KOPT-K1 (cell line): ENCODE results near the gene UBA3.
A peak's percentile ranks its signal among the peaks of the same experiment; 100 is the strongest.

ENCODE experiments used
- H3K27ac ChIP-seq: fragments of 200-600 bp; sonication (generic); 2 replicates; pipeline ENCODE4 v1.5.1; 2016; ENCODE audit warnings: antibody characterized with exemption, mild to moderate bottlenecking, low read depth, low read length; ENCODE audit not compliant: poor library complexity, severe bottlenecking
- H3K36me3 ChIP-seq: fragments of 200-600 bp; sonication (generic); 2 replicates; pipeline ENCODE4 v1.5.1; 2017; ENCODE audit warnings: antibody characterized with exemption, mild to moderate bottlenecking, low read length, moderate library complexity; ENCODE audit not compliant: insufficient read depth
- H3K9me3 ChIP-seq: fragments of 200-600 bp; sonication (generic); 2 replicates; pipeline ENCODE4 v1.5.1; 2017; ENCODE audit warnings: antibody characterized with exemption, low read length, mild to moderate bottlenecking; ENCODE audit not compliant: insufficient read depth, poor library complexity, severe bottlenecking

The UBA3 gene

DNA sequence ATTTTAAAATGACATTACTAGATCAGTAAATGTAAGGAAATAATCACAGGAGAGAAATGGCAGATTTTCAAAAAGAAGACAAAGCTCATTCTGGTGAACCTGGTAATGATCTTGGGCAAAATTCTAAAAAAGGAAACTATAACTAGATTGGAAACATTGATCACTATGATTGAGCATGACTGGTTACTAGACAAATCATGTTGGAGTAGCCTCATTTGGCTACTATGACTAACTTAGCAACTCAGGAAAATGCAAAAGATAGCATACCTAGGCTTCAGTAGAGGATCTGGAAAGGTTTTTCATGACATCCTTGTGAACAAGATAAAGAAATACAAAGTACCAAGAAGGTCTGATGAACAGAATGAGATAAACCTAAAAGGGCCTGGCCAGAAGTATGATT, 20.5 kb downstream of the UBA3 start:
- Histone ChIP-seq H3K27ac (no peak overlapping the region), H3K36me3 (peaks cover 79% of the 10 kb centered on the region), H3K9me3 (peaks cover 2% of the 10 kb centered on the region)

DNA sequence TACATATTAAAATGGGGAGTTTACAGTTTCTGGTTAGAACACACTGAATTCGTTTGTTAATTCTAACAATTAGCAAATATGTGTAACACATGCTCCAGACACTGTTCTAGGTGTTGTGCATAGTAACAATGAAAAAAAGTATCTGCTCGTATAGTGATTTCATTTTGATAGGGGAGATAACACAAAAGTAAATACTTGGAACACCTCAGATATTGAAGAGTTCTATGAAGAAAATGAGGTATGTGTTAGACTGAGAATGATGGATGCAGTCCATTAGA, 21.3 kb downstream of the UBA3 start:
- Histone ChIP-seq H3K9me3 (peaks cover 2% of the 10 kb centered on the region), H3K36me3 (peaks cover 85% of the 10 kb centered on the region), H3K27ac (peak overlapping the region; percentile 59)

GRCh38 chr3:69058180-69058946, 21.8 kb downstream of the UBA3 start:
- peaks cover 90% of the 10 kb centered on the region for H3K36me3 ChIP-seq

DNA sequence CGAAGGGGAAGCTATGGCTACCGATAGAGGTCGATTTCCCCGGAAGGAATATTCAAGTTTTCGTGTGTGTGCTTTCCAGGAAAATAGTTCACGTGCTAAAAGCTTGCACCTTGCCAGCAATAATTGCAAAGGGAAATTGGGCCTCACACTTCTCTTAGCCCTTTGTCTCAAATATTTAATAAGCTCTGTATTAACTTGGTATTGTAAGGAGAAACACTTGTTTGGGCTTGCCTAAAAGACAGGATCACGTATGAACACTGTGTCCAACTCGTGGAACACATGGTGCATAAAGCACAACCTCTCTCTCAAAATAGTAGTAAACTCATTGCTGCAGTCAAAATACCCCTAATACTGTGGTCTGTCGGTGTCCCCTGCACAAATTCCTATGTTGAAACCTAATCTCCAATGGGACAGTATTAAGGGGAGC, 27.7 kb downstream of the UBA3 start:
- H3K9me3 ChIP-seq = no peaks in the 10 kb centered on the region
- H3K27ac ChIP-seq = peak overlapping the region; percentile 70
- H3K36me3 ChIP-seq = peaks cover 62% of the 10 kb centered on the region

More at GRCh38 chr3:69058180-69058946, 21.8 kb downstream of the UBA3 start:
- Histone ChIP-seq H3K9me3 (peaks cover 2% of the 10 kb centered on the region), H3K27ac (peak overlapping the region; percentile 59)

DNA sequence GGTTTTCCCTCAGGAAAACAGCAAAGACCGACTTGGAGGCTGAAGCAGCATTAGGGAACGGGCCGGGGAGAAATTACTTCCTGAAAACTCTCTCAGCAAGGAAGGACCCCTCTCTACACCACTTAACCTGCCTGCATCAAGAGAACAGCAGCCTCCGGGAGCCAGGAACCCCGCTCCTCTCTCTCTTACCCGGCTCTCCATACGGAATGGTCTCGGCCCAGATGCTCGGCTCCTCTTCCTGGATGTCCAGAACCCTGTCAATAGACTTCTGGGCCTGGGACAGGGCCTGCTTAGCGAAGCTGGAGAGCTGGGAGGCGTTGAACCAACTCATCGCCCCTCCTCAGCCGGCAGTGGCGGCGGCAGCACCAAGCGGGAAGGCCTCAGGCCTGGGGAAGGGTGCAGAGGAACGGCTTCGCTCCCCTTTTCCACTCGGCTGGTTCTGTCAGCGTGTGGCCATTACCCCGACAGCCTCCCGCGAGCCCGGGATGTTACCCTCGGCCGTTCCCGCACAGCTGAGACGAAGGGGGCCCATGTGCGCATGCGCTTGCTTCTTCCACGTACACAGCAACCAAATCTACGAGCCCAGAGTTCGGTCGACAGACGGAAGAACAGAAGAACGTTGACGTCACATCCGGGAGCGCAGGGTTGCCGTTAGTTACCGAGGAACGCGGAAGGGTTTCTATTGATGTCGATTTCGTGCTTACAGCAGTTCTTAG, 28.3 kb downstream of the UBA3 start, which contains the start of gene TMF1:
Gene TMF1, minus strand, starts transcription at position 578 of the 716 bp plus-strand sequence. Its CDS starts 247 bp downstream, at position 331.
- Histone ChIP-seq H3K9me3 (no peaks in the 10 kb centered on the region), H3K36me3 (peaks cover 63% of the 10 kb centered on the region), H3K27ac (peak within 1 kb of the TSS; percentile 70)

- Histone ChIP-seq H3K9me3 (no peaks in the 10 kb centered on the region), H3K27ac (no peak overlapping the region), H3K36me3 (peaks cover 61% of the 10 kb centered on the region)
These were observed 31.2 kb downstream of the UBA3 start for GRCh38 chr3:69048990-69049389.

DNA sequence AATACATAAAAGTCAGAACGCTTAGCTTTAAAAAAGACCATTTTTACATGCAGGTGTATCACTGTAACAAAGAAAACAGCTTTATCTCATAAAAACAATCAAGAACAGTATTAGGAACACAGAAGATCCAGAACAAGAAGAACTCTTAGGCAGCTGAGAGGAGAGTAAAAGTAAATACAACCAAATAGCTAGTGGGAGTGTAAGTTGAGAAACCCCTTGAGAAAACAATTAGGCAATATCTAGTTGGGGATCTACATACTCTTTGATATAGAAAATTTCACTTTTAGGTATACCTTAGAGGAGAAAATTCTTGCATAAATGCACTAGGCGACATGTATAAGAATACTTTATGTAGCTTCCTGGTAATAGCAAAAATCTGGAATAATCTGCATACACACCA, 35.6 kb downstream of the UBA3 start:
- H3K36me3 ChIP-seq = peaks cover 92% of the 10 kb centered on the region
- no peaks in the 10 kb centered on the region for H3K9me3 ChIP-seq
- no peak overlapping the region for H3K27ac ChIP-seq

- Histone ChIP-seq H3K36me3 (peaks cover 96% of the 10 kb centered on the region), H3K27ac (no peak overlapping the region), H3K9me3 (no peaks in the 10 kb centered on the region)
These were observed 46.7 kb downstream of the UBA3 start for GRCh38 chr3:69033470-69033869.

DNA sequence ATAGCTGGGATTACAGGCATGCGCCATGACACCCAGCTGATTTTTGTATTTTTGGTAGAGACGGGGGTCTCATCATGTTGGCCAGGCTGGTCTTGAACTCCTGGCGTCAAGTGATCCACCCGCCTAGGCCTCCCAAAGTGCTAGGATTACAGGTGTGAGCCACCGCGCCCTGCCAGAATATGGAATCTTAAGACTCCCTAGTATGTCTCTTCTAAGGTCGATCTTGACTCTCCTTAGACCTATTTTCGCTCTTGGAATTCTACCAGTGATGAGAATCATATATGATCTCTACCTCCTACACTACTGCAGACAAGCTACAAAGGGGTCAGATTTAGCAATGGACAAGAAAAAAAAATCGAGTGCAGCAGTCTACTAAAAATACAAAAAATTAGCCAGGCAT, 47.4 kb downstream of the UBA3 start:
- H3K9me3 ChIP-seq = no peaks in the 10 kb centered on the region
- H3K27ac ChIP-seq = no peak overlapping the region
- H3K36me3 ChIP-seq = peaks cover 96% of the 10 kb centered on the region

GRCh38 chr3:69032142-69032541, 48.0 kb downstream of the UBA3 start:
- H3K27ac ChIP-seq = no peak overlapping the region
- H3K36me3 ChIP-seq = peaks cover 97% of the 10 kb centered on the region
- no peaks in the 10 kb centered on the region for H3K9me3 ChIP-seq

DNA sequence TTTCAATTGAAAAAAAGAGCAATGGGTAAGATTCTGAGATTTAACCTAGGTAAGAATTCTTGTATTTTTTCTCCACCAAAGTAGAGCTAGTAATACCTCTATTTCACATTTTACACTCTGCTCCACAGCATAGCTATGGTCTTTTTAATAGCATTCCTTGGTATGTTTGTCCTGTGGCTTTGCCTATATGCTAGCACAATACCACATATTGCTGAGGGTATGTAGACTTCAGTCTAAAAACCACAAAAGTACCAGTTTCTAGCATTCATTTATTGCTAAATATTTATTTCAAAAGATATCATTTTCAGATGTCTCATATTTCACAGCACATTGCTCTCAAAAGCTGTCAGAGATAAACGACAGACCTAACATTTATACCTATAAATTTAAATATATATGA, 48.5 kb downstream of the UBA3 start:
- no peaks in the 10 kb centered on the region for H3K9me3 ChIP-seq
- peaks cover 95% of the 10 kb centered on the region for H3K36me3 ChIP-seq
- no peak overlapping the region for H3K27ac ChIP-seq

- Histone ChIP-seq H3K36me3 (peaks cover 77% of the 10 kb centered on the region), H3K27ac (no peak overlapping the region), H3K9me3 (no peaks in the 10 kb centered on the region)
These were observed 59.3 kb downstream of the UBA3 start for GRCh38 chr3:69020857-69021256.

DNA sequence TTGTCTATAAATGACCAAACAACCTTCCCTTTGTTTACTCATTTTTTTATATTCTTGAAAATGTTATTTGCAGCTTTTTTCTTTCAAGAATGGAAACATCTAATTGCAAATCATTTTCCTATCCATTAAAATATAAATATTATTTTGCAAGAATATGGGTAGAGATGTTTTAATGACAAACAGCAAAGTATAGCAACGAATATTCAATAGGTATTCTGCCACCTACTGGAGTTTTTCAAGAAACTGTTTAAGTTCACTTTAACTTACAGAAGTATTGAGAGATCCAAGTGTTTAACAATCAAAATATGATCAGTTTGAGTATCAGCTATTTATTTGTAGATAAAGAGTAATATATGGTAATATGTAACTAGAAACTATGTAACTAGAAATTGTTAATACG, 59.7 kb downstream of the UBA3 start:
- Histone ChIP-seq H3K36me3 (peaks cover 73% of the 10 kb centered on the region), H3K9me3 (no peaks in the 10 kb centered on the region), H3K27ac (no peak overlapping the region)

DNA sequence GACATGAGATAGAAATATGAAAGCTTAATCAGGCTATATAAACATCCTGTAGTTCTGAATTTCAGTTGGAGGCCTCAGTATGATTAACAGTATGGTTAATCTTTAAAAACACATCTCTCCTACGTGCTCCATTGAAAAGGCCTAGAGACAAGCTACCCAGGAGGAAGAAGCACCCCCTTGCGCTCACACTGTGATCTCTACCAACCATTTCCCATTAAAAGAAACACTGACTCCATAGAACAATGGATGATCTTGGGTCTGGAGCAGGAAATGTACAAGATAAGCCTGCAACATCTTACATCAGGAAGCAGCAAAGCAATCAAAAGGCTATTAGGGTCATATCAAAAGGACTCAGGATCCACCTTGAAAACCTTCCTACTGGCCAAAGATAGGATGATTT, 63.3 kb downstream of the UBA3 start:
- no peak overlapping the region for H3K27ac ChIP-seq
- no peaks in the 10 kb centered on the region for H3K9me3 ChIP-seq
- peaks cover 38% of the 10 kb centered on the region for H3K36me3 ChIP-seq

DNA sequence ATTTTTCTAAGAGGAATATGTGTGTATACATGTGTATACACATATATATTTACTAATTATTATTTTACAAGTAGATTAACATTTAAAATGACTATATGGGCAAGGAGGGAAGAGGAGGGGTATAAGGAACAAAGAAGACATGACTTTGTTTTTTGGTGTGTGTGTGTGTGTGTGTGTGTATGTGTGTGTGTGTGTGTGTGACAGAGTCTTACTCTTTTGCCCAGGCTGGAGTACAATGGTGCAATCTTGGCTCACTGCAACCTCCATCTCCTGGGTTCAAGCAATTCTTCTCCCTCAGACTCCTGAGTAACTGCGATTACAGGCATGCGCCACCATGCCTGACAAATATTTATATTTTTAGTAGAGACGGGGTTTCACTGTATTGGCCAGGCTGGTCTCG, 64.1 kb downstream of the UBA3 start:
- Histone ChIP-seq H3K27ac (no peak overlapping the region), H3K36me3 (peaks cover 30% of the 10 kb centered on the region), H3K9me3 (no peaks in the 10 kb centered on the region)
